OCI-LY1 (cell line): ENCODE data around the gene HTT.
A peak's percentile ranks its signal among the peaks of the same experiment; 100 is the strongest.

Experiments
- H2AFZ ChIP-seq: fragments of 200-600 bp; sonication (generic), shearing (Covaris generic); 2 replicates; pipeline ENCODE4 v1.6.0; 2014; ENCODE audit warnings: antibody characterized with exemption, mild to moderate bottlenecking, low read length
- H3F3A ChIP-seq: fragments of 200-600 bp; sonication (generic), shearing (Covaris generic); 2 replicates; pipeline ENCODE4 v1.6.0; 2014; ENCODE audit warnings: mild to moderate bottlenecking, antibody characterized with exemption, low read length, moderate library complexity; ENCODE audit not compliant: insufficient read depth
- H3K27ac ChIP-seq: fragments of 200-600 bp; sonication (generic); 2 replicates; pipeline ENCODE4 v1.5.1; 2014; ENCODE audit warnings: low read length, mixed run types, mild to moderate bottlenecking, low read depth; ENCODE audit not compliant: poor library complexity, severe bottlenecking
- H3K27me3 ChIP-seq: fragments of 200-600 bp; sonication (generic); 2 replicates; pipeline ENCODE4 v1.6.0; 2014; ENCODE audit warnings: antibody characterized with exemption, mild to moderate bottlenecking, low read length, moderate library complexity; ENCODE audit not compliant: insufficient read depth
- H3K36me3 ChIP-seq: fragments of 200-600 bp; sonication (generic); 2 replicates; pipeline ENCODE4 v1.6.1; 2014; ENCODE audit warnings: mild to moderate bottlenecking, antibody characterized with exemption, low read length, moderate library complexity, mixed read lengths; ENCODE audit not compliant: insufficient read depth
- H3K4me1 ChIP-seq: fragments of 200-600 bp; sonication (generic); 2 replicates; pipeline ENCODE4 v1.5.1; 2014; ENCODE audit warnings: mild to moderate bottlenecking, low read length, moderate library complexity; ENCODE audit not compliant: insufficient read depth, severe bottlenecking
- H3K4me2 ChIP-seq: fragments of 200-600 bp; sonication (generic), shearing (Covaris generic); 2 replicates; pipeline ENCODE4 v1.6.1; 2014; ENCODE audit warnings: low read length
- H3K4me3 ChIP-seq: fragments of 200-600 bp; sonication (generic); 2 replicates; pipeline ENCODE4 v1.5.1; 2014; ENCODE audit warnings: low read length, low read depth, mild to moderate bottlenecking, mixed read lengths; ENCODE audit not compliant: poor library complexity, severe bottlenecking
- H3K79me2 ChIP-seq: fragments of 200-600 bp; shearing (Covaris generic); 2 replicates; pipeline ENCODE4 v1.6.1; 2016; ENCODE audit warnings: mixed run types, low read length, mixed read lengths; ENCODE audit not compliant: insufficient read depth
- H3K9ac ChIP-seq: fragments of 200-600 bp; sonication (generic), shearing (Covaris generic); 2 replicates; pipeline ENCODE4 v1.6.1; 2014; ENCODE audit warnings: mild to moderate bottlenecking, low read length, mixed read lengths
- H3K9me2 ChIP-seq: fragments of 200-600 bp; sonication (generic), shearing (Covaris generic); 2 replicates; pipeline ENCODE4 v1.6.1; 2014; ENCODE audit warnings: low read depth, mild to moderate bottlenecking, low read length, mixed read lengths
- H3K9me3 ChIP-seq: fragments of 200-600 bp; shearing (Covaris generic); 2 replicates; pipeline ENCODE4 v1.6.1; 2014; ENCODE audit warnings: low read length, mixed read lengths
- H4K20me1 ChIP-seq: fragments of 200-600 bp; sonication (generic), shearing (Covaris generic); 2 replicates; pipeline ENCODE4 v1.6.0; 2016; ENCODE audit warnings: mild to moderate bottlenecking, low read length; ENCODE audit not compliant: insufficient read depth
- EZH2 ChIP-seq: fragments of 200-600 bp; sonication (generic), shearing (Covaris generic); IDR thresholded peaks from 2 replicates; pipeline ENCODE4 v1.8.0; 2017; ENCODE audit warnings: borderline replicate concordance, mixed run types, mild to moderate bottlenecking, antibody characterized with exemption, low read length, moderate library complexity, mixed read lengths
- TF ChIP-seq, protein P1 (sequence below): fragments of 200-600 bp; sonication (generic), shearing (Covaris generic); IDR thresholded peaks from 2 replicates; pipeline ENCODE4 v1.5.1; 2017; ENCODE audit warnings: mild to moderate bottlenecking, antibody characterized with exemption, low read length, moderate library complexity, mixed read lengths

Gene HTT

DNA sequence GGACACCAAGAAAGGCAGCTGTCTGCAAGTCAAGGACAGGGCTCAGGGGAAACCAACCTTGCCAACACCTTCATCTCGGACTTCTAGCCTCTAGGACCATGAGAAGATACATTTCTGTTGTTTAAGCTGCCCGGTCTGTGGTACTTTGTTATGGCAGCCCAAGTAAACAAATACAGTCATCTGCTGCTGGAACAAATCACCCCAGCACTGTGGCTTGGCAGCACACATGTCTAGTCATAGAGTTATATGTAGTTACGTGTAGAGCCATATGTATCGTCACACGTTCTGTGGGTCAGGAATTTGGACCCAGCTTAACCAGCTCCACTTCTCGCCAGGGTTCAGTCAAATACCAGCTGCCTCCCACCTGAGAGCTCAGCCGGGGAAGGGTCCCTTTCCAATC, 2.7 kb upstream of the HTT start:
- Histone ChIP-seq H3F3A (no peaks in the 10 kb centered on the region), H3K4me2 (no peak overlapping the region), H3K9ac (no peak overlapping the region), H3K9me2 (no peaks in the 10 kb centered on the region), H3K4me1 (peaks cover 11% of the 10 kb centered on the region), H3K79me2 (peaks cover 12% of the 10 kb centered on the region), H3K27me3 (no peaks in the 10 kb centered on the region), H3K9me3 (no peaks in the 10 kb centered on the region), H3K36me3 (no peaks in the 10 kb centered on the region), H3K27ac (no peak overlapping the region), H2AFZ (no peak overlapping the region), H4K20me1 (no peaks in the 10 kb centered on the region), H3K4me3 (no peak overlapping the region)
- TF ChIP-seq, protein P1, sequence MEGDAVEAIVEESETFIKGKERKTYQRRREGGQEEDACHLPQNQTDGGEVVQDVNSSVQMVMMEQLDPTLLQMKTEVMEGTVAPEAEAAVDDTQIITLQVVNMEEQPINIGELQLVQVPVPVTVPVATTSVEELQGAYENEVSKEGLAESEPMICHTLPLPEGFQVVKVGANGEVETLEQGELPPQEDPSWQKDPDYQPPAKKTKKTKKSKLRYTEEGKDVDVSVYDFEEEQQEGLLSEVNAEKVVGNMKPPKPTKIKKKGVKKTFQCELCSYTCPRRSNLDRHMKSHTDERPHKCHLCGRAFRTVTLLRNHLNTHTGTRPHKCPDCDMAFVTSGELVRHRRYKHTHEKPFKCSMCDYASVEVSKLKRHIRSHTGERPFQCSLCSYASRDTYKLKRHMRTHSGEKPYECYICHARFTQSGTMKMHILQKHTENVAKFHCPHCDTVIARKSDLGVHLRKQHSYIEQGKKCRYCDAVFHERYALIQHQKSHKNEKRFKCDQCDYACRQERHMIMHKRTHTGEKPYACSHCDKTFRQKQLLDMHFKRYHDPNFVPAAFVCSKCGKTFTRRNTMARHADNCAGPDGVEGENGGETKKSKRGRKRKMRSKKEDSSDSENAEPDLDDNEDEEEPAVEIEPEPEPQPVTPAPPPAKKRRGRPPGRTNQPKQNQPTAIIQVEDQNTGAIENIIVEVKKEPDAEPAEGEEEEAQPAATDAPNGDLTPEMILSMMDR, result no peak
- TF ChIP-seq EZH2, result no peak

DNA sequence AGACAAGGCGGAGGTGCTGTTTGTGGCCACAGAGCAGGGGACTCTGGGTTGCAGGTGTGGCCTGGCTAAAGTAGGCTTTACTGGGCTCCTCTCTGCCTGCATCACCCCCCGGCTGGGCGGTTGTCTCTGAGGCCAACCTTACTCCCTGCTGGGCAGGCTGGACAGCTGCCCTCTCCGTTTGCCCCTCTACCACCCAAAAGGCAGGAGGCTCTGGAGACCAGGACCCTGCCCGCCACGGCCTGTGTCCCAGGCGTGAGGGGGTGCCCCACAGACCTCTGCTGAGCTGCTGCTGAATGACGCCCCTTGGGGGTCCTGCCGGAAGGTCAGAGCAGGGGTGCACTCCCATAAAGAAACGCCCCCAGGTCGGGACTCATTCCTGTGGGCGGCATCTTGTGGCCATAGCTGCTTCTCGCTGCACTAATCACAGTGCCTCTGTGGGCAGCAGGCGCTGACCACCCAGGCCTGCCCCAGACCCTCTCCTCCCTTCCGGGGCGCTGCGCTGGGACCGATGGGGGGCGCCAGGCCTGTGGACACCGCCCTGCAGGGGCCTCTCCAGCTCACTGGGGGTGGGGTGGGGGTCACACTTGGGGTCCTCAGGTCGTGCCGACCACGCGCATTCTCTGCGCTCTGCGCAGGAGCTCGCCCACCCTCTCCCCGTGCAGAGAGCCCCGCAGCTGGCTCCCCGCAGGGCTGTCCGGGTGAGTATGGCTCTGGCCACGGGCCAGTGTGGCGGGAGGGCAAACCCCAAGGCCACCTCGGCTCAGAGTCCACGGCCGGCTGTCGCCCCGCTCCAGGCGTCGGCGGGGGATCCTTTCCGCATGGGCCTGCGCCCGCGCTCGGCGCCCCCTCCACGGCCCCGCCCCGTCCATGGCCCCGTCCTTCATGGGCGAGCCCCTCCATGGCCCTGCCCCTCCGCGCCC, 1.1 kb upstream of the HTT start:
- no peaks in the 10 kb centered on the region for H3K9me3 ChIP-seq
- H3K27me3 ChIP-seq, result no peaks in the 10 kb centered on the region
- H2AFZ ChIP-seq, result no peak overlapping the region
- H3K27ac ChIP-seq, result no peak overlapping the region
- no peaks in the 10 kb centered on the region for H4K20me1 ChIP-seq
- peak overlapping the region; percentile 67 for H3K4me3 ChIP-seq
- peaks cover 25% of the 10 kb centered on the region for H3K79me2 ChIP-seq
- peak overlapping the region; percentile 77 for H3K4me2 ChIP-seq
- no peaks in the 10 kb centered on the region for H3F3A ChIP-seq
- no peak for TF ChIP-seq EZH2
- TF ChIP-seq, protein P1, result peak; percentile 12; the same call in 1 of the 2 replicates
- H3K9me2 ChIP-seq, result no peaks in the 10 kb centered on the region
- peaks cover 26% of the 10 kb centered on the region for H3K4me1 ChIP-seq
- H3K36me3 ChIP-seq, result no peaks in the 10 kb centered on the region
- H3K9ac ChIP-seq, result peak overlapping the region; percentile 59; the same call in 1 of the 2 replicates

DNA sequence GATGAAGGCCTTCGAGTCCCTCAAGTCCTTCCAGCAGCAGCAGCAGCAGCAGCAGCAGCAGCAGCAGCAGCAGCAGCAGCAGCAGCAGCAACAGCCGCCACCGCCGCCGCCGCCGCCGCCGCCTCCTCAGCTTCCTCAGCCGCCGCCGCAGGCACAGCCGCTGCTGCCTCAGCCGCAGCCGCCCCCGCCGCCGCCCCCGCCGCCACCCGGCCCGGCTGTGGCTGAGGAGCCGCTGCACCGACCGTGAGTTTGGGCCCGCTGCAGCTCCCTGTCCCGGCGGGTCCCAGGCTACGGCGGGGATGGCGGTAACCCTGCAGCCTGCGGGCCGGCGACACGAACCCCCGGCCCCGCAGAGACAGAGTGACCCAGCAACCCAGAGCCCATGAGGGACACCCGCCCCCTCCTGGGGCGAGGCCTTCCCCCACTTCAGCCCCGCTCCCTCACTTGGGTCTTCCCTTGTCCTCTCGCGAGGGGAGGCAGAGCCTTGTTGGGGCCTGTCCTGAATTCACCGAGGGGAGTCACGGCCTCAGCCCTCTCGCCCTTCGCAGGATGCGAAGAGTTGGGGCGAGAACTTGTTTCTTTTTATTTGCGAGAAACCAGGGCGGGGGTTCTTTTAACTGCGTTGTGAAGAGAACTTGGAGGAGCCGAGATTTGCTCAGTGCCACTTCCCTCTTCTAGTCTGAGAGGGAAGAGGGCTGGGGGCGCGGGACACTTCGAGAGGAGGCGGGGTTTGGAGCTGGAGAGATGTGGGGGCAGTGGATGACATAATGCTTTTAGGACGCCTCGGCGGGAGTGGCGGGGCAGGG, 568 bp downstream of the HTT start:
- no peaks in the 10 kb centered on the region for H3K36me3 ChIP-seq
- H3K4me3 ChIP-seq, result peak overlapping the region; percentile 90
- H3K4me1 ChIP-seq, result peaks cover 26% of the 10 kb centered on the region
- peak overlapping the region; percentile 84 for H3K9ac ChIP-seq
- peak overlapping the region; percentile 96 for H3K4me2 ChIP-seq
- no peak for TF ChIP-seq EZH2
- TF ChIP-seq, protein P1, result no peak
- peak overlapping the region; percentile 60 for H3K27ac ChIP-seq
- peaks cover 26% of the 10 kb centered on the region for H3K79me2 ChIP-seq
- H2AFZ ChIP-seq, result no peak overlapping the region
- no peaks in the 10 kb centered on the region for H3K9me3 ChIP-seq
- no peaks in the 10 kb centered on the region for H4K20me1 ChIP-seq
- H3F3A ChIP-seq, result no peaks in the 10 kb centered on the region
- no peaks in the 10 kb centered on the region for H3K9me2 ChIP-seq
- H3K27me3 ChIP-seq, result no peaks in the 10 kb centered on the region
